HG03558 (cell line): ENCODE data around the gene CACNA1E.

Source experiments
- ATAC-seq: cut with Tn5 transposase; IDR thresholded peaks from one replicate; pipeline ENCODE4 v1.9.1; 2021; ENCODE audit warnings: moderate number of reproducible peaks; ENCODE audit not compliant: unreplicated experiment; ENCODE audit errors: extremely low read depth

CACNA1E gene

GRCh38 chr1:181482521-181483284, 614 bp upstream of the CACNA1E start:
- ATAC-seq: no peak

- no peak for ATAC-seq
Measured at GRCh38 chr1:181484821-181485220, 1.5 kb downstream of the CACNA1E start.

- ATAC-seq: peak; percentile 35
Measured at GRCh38 chr1:181485287-181486097, 2.2 kb downstream of the CACNA1E start.

- no peak for ATAC-seq
Measured at GRCh38 chr1:181486098-181486420, 2.7 kb downstream of the CACNA1E start.

- ATAC-seq: no peak
Measured at GRCh38 chr1:181488866-181489265, 5.5 kb downstream of the CACNA1E start.

GRCh38 chr1:181490276-181490675, 7.0 kb downstream of the CACNA1E start:
- ATAC-seq: no peak

GRCh38 chr1:181490740-181491712, 7.7 kb downstream of the CACNA1E start:
- no peak for ATAC-seq

- no peak for ATAC-seq
Measured at GRCh38 chr1:181493166-181493565, 9.8 kb downstream of the CACNA1E start.

GRCh38 chr1:181493885-181494284, 10.6 kb downstream of the CACNA1E start:
- ATAC-seq: no peak

GRCh38 chr1:181496759-181497158, 13.4 kb downstream of the CACNA1E start:
- no peak for ATAC-seq

- ATAC-seq: no peak
Measured at GRCh38 chr1:181497870-181498269, 14.6 kb downstream of the CACNA1E start.

GRCh38 chr1:181499825-181500224, 16.5 kb downstream of the CACNA1E start:
- ATAC-seq: no peak

GRCh38 chr1:181500636-181501035, 17.3 kb downstream of the CACNA1E start:
- ATAC-seq: no peak

GRCh38 chr1:181501612-181502011, 18.3 kb downstream of the CACNA1E start:
- no peak for ATAC-seq

GRCh38 chr1:181503171-181503810, 20.0 kb downstream of the CACNA1E start:
- ATAC-seq: no peak

GRCh38 chr1:181504399-181504842, 21.1 kb downstream of the CACNA1E start:
- ATAC-seq: peak; percentile 22

GRCh38 chr1:181506563-181507353, 23.4 kb downstream of the CACNA1E start:
- ATAC-seq: no peak

GRCh38 chr1:181508486-181509165, 25.3 kb downstream of the CACNA1E start:
- ATAC-seq: no peak
